ENCODE results near the gene CCDC9B. TPM values are rescaled to one million over a fixed set of nuclear protein-coding genes. Genes with fewer than 3 reads are reported as not detected.

Gene CCDC9B
- polyA plus RNA-seq, 4 donors, result 2.2 to 7.4 (median 4.6) TPM

GRCh38 chr15:40282869-40283614, 57.7 kb downstream of the CCDC9B start, which contains the start of gene ANKRD63:
ANKRD63 (minus strand) TSS chr15:40283064; CDS start chr15:40282586, 478 bp downstream.
- FAIRE-seq (no peak), DNase-seq (no peak)
- peaks cover 0 to 28% (median 0%) of the 10 kb centered on the region in 3 donors for H3K4me1 ChIP-seq (ENCODE audit: control insufficient read depth in 3 of 3, insufficient read depth in 2 of 3, low read depth in 1 of 3, low read length in 2 of 3)
- H3K36me3 ChIP-seq (ENCODE audit: control insufficient read depth in 3 of 3, insufficient read depth in 2 of 3, low read depth in 1 of 3, low read length in 3 of 3), result peaks cover 0 to 4% (median 0%) of the 10 kb centered on the region in 3 donors
- H3K4me3 ChIP-seq (ENCODE audit: low read depth in 1 of 3, low read length in 3 of 3), result peak within 1 kb of the TSS in 2 of 3 donors; percentile 18 to 48
- peaks cover 9 to 81% (median 28%) of the 10 kb centered on the region in 3 donors for H3K27me3 ChIP-seq (ENCODE audit: control insufficient read depth in 3 of 3, insufficient read depth in 3 of 3, low read length in 3 of 3)
- H3K27ac ChIP-seq (ENCODE audit: low read depth in 1 of 3, low read length in 2 of 3), result no peak within 1 kb of the TSS
- H3K9me3 ChIP-seq (ENCODE audit: control insufficient read depth in 2 of 2, insufficient read depth in 1 of 2, low read depth in 1 of 2, low read length in 1 of 2), result peaks cover 0 to 2% of the 10 kb centered on the region in 2 donors
- WGBS, 3 donors, result 2 to 4% (median 3%) methylated on average over 63 to 76 of the region's 76 CpGs

DNA sequence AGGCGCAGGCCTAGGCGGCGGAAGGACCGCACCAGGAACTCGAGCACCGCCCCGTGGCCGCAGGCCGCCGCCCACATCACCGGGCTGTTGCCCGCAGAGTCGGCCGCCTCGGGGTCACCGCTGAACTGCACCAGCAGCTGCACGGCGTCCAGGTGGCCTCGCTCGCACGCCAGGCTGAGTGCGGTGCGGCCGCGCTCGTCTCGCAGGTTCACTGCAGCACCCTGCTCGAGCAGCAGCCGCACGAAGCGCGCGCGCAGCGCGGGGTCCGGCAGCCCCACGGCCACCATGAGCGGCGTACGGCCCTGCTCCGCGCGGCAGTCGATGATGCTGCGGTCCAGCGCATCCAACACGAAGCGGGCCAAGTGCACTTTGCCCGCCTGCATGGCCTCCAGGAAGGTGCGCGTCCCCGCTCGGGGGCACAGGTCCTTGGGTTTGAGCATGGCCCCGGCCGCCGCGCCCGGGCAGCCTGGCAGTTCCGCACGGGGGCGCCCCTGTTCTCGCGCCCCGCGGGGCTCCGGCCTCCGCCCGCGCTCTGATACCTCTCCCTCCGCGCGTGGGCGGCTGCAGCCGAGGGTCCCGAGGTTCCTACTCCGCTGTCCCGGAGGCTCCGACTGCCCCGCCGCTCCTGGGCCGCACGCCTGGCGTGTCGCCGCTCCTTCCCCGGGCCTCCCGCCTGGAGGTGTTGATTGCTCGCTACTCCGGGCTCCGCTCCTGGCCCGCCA, 58.4 kb downstream of the CCDC9B start:
- peaks cover 0 to 2% of the 10 kb centered on the region in 2 donors for H3K9me3 ChIP-seq (ENCODE audit: control insufficient read depth in 2 of 2, insufficient read depth in 1 of 2, low read depth in 1 of 2, low read length in 1 of 2)
- H3K36me3 ChIP-seq (ENCODE audit: control insufficient read depth in 3 of 3, insufficient read depth in 2 of 3, low read depth in 1 of 3, low read length in 3 of 3), result peaks cover 0 to 7% (median 0%) of the 10 kb centered on the region in 3 donors
- FAIRE-seq (no peak), DNase-seq (peak; percentile 69 to 76)
- peak overlapping the region in 2 of 3 donors; percentile 18 to 48 for H3K4me3 ChIP-seq (ENCODE audit: low read depth in 1 of 3, low read length in 3 of 3)
- H3K27ac ChIP-seq (ENCODE audit: low read depth in 1 of 3, low read length in 2 of 3), result no peak overlapping the region
- peaks cover 0 to 28% (median 0%) of the 10 kb centered on the region in 3 donors for H3K4me1 ChIP-seq (ENCODE audit: control insufficient read depth in 3 of 3, insufficient read depth in 2 of 3, low read depth in 1 of 3, low read length in 2 of 3)
- WGBS, 3 donors, result 0 to 1% (median 1%) methylated on average over 61 to 92 of the region's 92 CpGs
- peaks cover 9 to 81% (median 32%) of the 10 kb centered on the region in 3 donors for H3K27me3 ChIP-seq (ENCODE audit: control insufficient read depth in 3 of 3, insufficient read depth in 3 of 3, low read length in 3 of 3)

- no peak for DNase-seq
- H3K4me1 ChIP-seq (ENCODE audit: control insufficient read depth in 3 of 3, insufficient read depth in 2 of 3, low read depth in 1 of 3, low read length in 2 of 3), result peaks cover 0 to 28% (median 0%) of the 10 kb centered on the region in 3 donors
- peaks cover 0 to 10% (median 0%) of the 10 kb centered on the region in 3 donors for H3K36me3 ChIP-seq (ENCODE audit: control insufficient read depth in 3 of 3, insufficient read depth in 2 of 3, low read depth in 1 of 3, low read length in 3 of 3)
- no peak for FAIRE-seq
- H3K4me3 ChIP-seq (ENCODE audit: low read depth in 1 of 3, low read length in 3 of 3), result peak overlapping the region in 1 of 3 donors; percentile 48
- no peak overlapping the region for H3K27ac ChIP-seq (ENCODE audit: low read depth in 1 of 3, low read length in 2 of 3)
- 4 to 9% (median 5%) methylated on average over 30 to 51 of the region's 51 CpGs for WGBS, 3 donors
- H3K9me3 ChIP-seq (ENCODE audit: control insufficient read depth in 2 of 2, insufficient read depth in 1 of 2, low read depth in 1 of 2, low read length in 1 of 2), result peaks cover 0 to 2% of the 10 kb centered on the region in 2 donors
- peaks cover 9 to 79% (median 32%) of the 10 kb centered on the region in 3 donors for H3K27me3 ChIP-seq (ENCODE audit: control insufficient read depth in 3 of 3, insufficient read depth in 3 of 3, low read length in 3 of 3)
Measured at GRCh38 chr15:40281801-40282146, 59.0 kb downstream of the CCDC9B start.

Other genes starting within 250 kb of the CCDC9B start
- gene BMF, start 232.1 kb downstream of the CCDC9B start, polyA plus RNA-seq, result 10 to 100 TPM in 3 of 4 donors, 1 to 10 TPM in 1; 4.4 to 19.2 (median 14.0) TPM
- gene BUB1B, start 179.9 kb downstream of the CCDC9B start, polyA plus RNA-seq, result 10 to 100 TPM in 1 of 4 donors, 1 to 10 TPM in 3; 1.1 to 15.6 (median 5.5) TPM
- gene PAK6, start 101.9 kb downstream of the CCDC9B start, polyA plus RNA-seq, result 10 to 100 TPM in 1 of 4 donors, 1 to 10 TPM in 1, under 1 TPM in 2; 0.67 to 16.4 (median 2.9) TPM
- gene ANKRD63, start 57.9 kb downstream of the CCDC9B start, polyA plus RNA-seq, result under 1 TPM in 2 of 4 donors, not detected in 2; 0.04 to 0.16 TPM
- gene PLCB2, start 33.0 kb downstream of the CCDC9B start, polyA plus RNA-seq, result 10 to 100 TPM in 1 of 4 donors, 1 to 10 TPM in 3; 5.6 to 11.4 (median 7.8) TPM
- gene INAFM2, start 17.2 kb downstream of the CCDC9B start, polyA plus RNA-seq, result 10 to 100 TPM in 1 of 4 donors, 1 to 10 TPM in 3; 4.7 to 10.6 (median 6.5) TPM
- over 10,000 TPM in 2 of 4 donors, 1,000 to 10,000 TPM in 2; 1,899 to 32,483 (median 16,493) TPM for gene PHGR1, start 10.1 kb upstream of the CCDC9B start, polyA plus RNA-seq
- gene DISP2, start 17.3 kb upstream of the CCDC9B start, polyA plus RNA-seq, result 10 to 100 TPM in 1 of 4 donors, 1 to 10 TPM in 3; 2.2 to 12.2 (median 5.1) TPM
- gene KNSTRN, start 41.8 kb upstream of the CCDC9B start, polyA plus RNA-seq, result 10 to 100 TPM in 2 of 4 donors, 1 to 10 TPM in 2; 4.1 to 24.3 (median 12.9) TPM
- 10 to 100 TPM; 20.0 to 58.3 (median 38.0) TPM for gene IVD, start 64.9 kb upstream of the CCDC9B start, polyA plus RNA-seq
- 10 to 100 TPM; 10.7 to 32.5 (median 12.5) TPM for gene BAHD1, start 100.0 kb upstream of the CCDC9B start, polyA plus RNA-seq
- 10 to 100 TPM in 1 of 4 donors, 1 to 10 TPM in 2, under 1 TPM in 1; 0.45 to 11.3 (median 3.7) TPM for gene CHST14, start 130.0 kb upstream of the CCDC9B start, polyA plus RNA-seq
- 10 to 100 TPM; 22.3 to 35.5 (median 23.6) TPM for gene CCDC32, start 224.1 kb upstream of the CCDC9B start, polyA plus RNA-seq
- gene RPUSD2, start 228.4 kb upstream of the CCDC9B start, polyA plus RNA-seq, result 10 to 100 TPM in 2 of 4 donors, 1 to 10 TPM in 2; 3.2 to 10.6 (median 7.0) TPM